ENCODE results near the gene GOLPH3. TPM values are rescaled to one million over a fixed set of nuclear protein-coding genes. Genes with fewer than 3 reads are reported as not detected.

The GOLPH3 gene
- total and polyA plus RNA-seq, 8 donors: 77.0 to 93.8 (median 85.6) TPM

- peak; percentile 1 for ATAC-seq
- DNase-seq: peak in 2 of 4 donors; percentile 68 to 80
- H3K27me3 ChIP-seq: no peaks in the 10 kb centered on the region
- no peaks in the 10 kb centered on the region for H3K9me3 ChIP-seq
- peaks cover 22 to 63% of the 10 kb centered on the region in 2 donors for H3K4me1 ChIP-seq
- TF ChIP-seq, protein P1, sequence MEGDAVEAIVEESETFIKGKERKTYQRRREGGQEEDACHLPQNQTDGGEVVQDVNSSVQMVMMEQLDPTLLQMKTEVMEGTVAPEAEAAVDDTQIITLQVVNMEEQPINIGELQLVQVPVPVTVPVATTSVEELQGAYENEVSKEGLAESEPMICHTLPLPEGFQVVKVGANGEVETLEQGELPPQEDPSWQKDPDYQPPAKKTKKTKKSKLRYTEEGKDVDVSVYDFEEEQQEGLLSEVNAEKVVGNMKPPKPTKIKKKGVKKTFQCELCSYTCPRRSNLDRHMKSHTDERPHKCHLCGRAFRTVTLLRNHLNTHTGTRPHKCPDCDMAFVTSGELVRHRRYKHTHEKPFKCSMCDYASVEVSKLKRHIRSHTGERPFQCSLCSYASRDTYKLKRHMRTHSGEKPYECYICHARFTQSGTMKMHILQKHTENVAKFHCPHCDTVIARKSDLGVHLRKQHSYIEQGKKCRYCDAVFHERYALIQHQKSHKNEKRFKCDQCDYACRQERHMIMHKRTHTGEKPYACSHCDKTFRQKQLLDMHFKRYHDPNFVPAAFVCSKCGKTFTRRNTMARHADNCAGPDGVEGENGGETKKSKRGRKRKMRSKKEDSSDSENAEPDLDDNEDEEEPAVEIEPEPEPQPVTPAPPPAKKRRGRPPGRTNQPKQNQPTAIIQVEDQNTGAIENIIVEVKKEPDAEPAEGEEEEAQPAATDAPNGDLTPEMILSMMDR (IDR thresholded peaks at IDR 0.05): no peak
- H3K27ac ChIP-seq: peak overlapping the region; percentile 15 to 66
- no peak overlapping the region for H3K4me3 ChIP-seq
- intact Hi-C loops (cut with DNase I): no loop called here
- peaks cover 0 to 47% of the 10 kb centered on the region in 2 donors for H3K36me3 ChIP-seq
These were observed 3.6 kb downstream of the GOLPH3 start for GRCh38 chr5:32170303-32171151.

DNA sequence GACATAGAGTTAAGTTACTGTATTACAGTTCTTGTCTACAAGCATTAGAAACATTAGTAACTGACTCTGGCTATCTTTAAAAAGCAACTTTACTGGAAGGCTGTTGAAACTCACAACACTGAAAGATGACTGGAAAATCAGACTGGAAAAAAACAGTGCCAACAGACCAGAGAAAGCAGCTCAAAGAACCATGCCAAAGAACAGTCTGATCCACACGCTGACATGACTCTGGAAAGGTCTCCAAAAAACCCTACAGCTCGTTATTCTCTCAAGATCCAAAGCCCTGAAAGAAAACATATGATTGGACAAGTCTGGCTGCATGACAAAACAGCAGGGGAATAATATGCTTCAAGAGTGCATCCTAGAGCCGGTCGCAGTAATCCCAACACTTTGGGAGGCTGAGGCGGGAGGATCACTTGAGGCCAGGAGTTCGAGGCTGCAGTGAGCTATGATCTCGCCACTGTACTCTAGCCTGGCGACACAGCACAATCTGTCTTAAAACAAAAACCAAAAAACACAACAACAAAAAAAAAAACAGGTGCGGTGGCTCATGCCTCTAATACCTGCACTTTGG lies 5.6 kb downstream of the GOLPH3 start:
- DNase-seq (no peak), ATAC-seq (no peak)
- H3K9me3 ChIP-seq: no peaks in the 10 kb centered on the region
- TF ChIP-seq, protein P1 (IDR thresholded peaks at IDR 0.05): no peak
- peaks cover 0 to 50% of the 10 kb centered on the region in 2 donors for H3K36me3 ChIP-seq
- H3K27me3 ChIP-seq: no peaks in the 10 kb centered on the region
- no peak overlapping the region for H3K4me3 ChIP-seq
- H3K4me1 ChIP-seq: peaks cover 24 to 74% of the 10 kb centered on the region in 2 donors
- no peak overlapping the region for H3K27ac ChIP-seq
- intact Hi-C loops (cut with DNase I): no loop called here

DNA sequence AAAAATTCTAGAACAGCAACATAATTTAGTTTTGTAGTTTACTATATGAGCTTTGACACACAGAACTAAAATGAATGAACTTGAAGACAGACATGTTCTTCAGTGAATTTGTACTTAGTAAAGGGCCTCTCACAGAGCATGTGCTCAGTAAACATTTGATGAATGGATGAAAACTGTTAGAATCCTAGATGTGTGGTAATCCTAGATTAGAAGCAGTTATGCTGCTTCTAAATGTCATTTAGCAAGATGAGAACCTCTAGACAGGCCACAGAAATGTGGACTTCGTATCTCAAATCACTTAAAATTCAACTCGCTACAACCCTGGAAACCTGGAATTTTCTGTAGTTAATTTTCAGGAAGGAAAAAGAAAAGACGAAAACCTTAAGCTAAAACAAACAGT lies 8.5 kb downstream of the GOLPH3 start:
- H3K4me1 ChIP-seq: peaks cover 16 to 73% of the 10 kb centered on the region in 2 donors
- TF ChIP-seq, protein P1 (IDR thresholded peaks at IDR 0.05): no peak
- H3K27ac ChIP-seq: peak overlapping the region in 1 of 2 donors; percentile 24
- peaks cover 0 to 46% of the 10 kb centered on the region in 2 donors for H3K36me3 ChIP-seq
- DNase-seq (no peak), ATAC-seq (peak; percentile 14)
- H3K4me3 ChIP-seq: no peak overlapping the region
- no peaks in the 10 kb centered on the region for H3K9me3 ChIP-seq
- H3K27me3 ChIP-seq: no peaks in the 10 kb centered on the region
- intact Hi-C loops (cut with DNase I): no loop called here

- Histone ChIP-seq H3K36me3 (peaks cover 0 to 33% of the 10 kb centered on the region in 2 donors), H3K4me1 (peaks cover 7 to 74% of the 10 kb centered on the region in 2 donors), H3K27ac (no peak overlapping the region), H3K9me3 (no peaks in the 10 kb centered on the region), H3K4me3 (no peak overlapping the region), H3K27me3 (no peaks in the 10 kb centered on the region)
- DNase-seq (no peak), ATAC-seq (no peak)
- TF ChIP-seq, protein P1 (IDR thresholded peaks at IDR 0.05): no peak
- intact Hi-C loops (cut with DNase I): no loop called here
These were observed 10.3 kb downstream of the GOLPH3 start for GRCh38 chr5:32163785-32164184.

- Histone ChIP-seq H3K27ac (no peak overlapping the region), H3K36me3 (peaks cover 0 to 27% of the 10 kb centered on the region in 2 donors), H3K4me1 (peaks cover 7 to 73% of the 10 kb centered on the region in 2 donors), H3K9me3 (no peaks in the 10 kb centered on the region), H3K27me3 (no peaks in the 10 kb centered on the region), H3K4me3 (no peak overlapping the region)
- TF ChIP-seq, protein P1 (IDR thresholded peaks at IDR 0.05): no peak
- intact Hi-C loops (cut with DNase I): no loop called here
- no peak for ATAC-seq
- DNase-seq: no peak
These were observed 11.1 kb downstream of the GOLPH3 start for GRCh38 chr5:32163053-32163452.
